Fibroblast of the aortic adventitia (primary cell): ENCODE results near the gene HMGB2. TPM values are rescaled to one million over a fixed set of nuclear protein-coding genes. Genes with fewer than 3 reads are reported as not detected.

Experiments used
- DNase-seq: peaks from one replicate; pipeline ENCODE4 v3.0.0-alpha.2; 2010; ENCODE audit warnings: low read depth
- H3K4me3 ChIP-seq: 2 replicates; pipeline ENCODE4 v1.5.1; 2011; ENCODE audit warnings: low read depth, mild to moderate bottlenecking, control low read depth, low read length, moderate library complexity
- CTCF ChIP-seq: IDR thresholded peaks from 2 replicates; pipeline ENCODE4 v1.5.1; 2011; ENCODE audit warnings: mild to moderate bottlenecking, low read length, control low read depth, inconsistent platforms; ENCODE audit not compliant: insufficient read depth
- total RNA-seq: library from RNA; depleted of rRNA; stranded (reverse); fragments of >200 nt; gene quantifications from 2 replicates; pipeline ENCODE4 v1.2.3, GENCODE V29; 2012; ENCODE audit warnings: low replicate concordance

HMGB2 gene
- total RNA-seq, 1 donor = 113 TPM

GRCh38 chr4:173282626-173283025 lies 51.5 kb downstream of the HMGB2 start:
- no peak for DNase-seq
- H3K4me3 ChIP-seq = no peak overlapping the region
- TF ChIP-seq CTCF = no peak

- DNase-seq = no peak
- TF ChIP-seq CTCF = no peak
- no peak overlapping the region for H3K4me3 ChIP-seq
These were observed 51.9 kb downstream of the HMGB2 start for GRCh38 chr4:173282256-173282562.

GRCh38 chr4:173281406-173282255 lies 52.5 kb downstream of the HMGB2 start:
- no peak overlapping the region for H3K4me3 ChIP-seq
- no peak for TF ChIP-seq CTCF
- DNase-seq = no peak

Other genes starting within 250 kb of the HMGB2 start
- gene GALNT7, start 165.5 kb downstream of the HMGB2 start, total RNA-seq = 15.4 and 19.6 TPM in 2 replicates
- 14.0 and 21.4 TPM in 2 replicates for gene SAP30, start 36.6 kb upstream of the HMGB2 start, total RNA-seq
- 0.49 and 0.99 TPM in 2 replicates for gene SCRG1, start 64.8 kb upstream of the HMGB2 start, total RNA-seq
- gene HAND2, start 195.9 kb upstream of the HMGB2 start, total RNA-seq = 31.3 TPM in 2 replicates